Immature natural killer cell (primary cell): ENCODE data around the gene SUV39H1. TPM values are rescaled to one million over a fixed set of nuclear protein-coding genes. Genes with fewer than 3 reads are reported as not detected.
"Not testable (repeated sequence)": the region's sequence is repeated elsewhere in the genome, so short reads cannot be mapped to it uniquely, and the experiment has no call there.

Experiments
- DNase-seq, 3 donors: peaks; one replicate each; pipeline ENCODE4 v3.0.0; 2022; ENCODE audit warnings: mixed read lengths in 1 of 3
- H3K27ac Mint-ChIP-seq, 6 donors: one replicate each; pipeline ENCODE4 v1.8.0; 2020; ENCODE audit warnings: mixed read lengths in 6 of 6, mild to moderate bottlenecking in 5 of 6, inconsistent platforms in 4 of 6, moderate library complexity in 3 of 6
- H3K27me3 Mint-ChIP-seq, 3 donors: one replicate each; pipeline ENCODE4 v1.8.0; 2020 to 2021; ENCODE audit warnings: low read depth in 3 of 3, mild to moderate bottlenecking in 3 of 3, mixed read lengths in 3 of 3, moderate library complexity in 3 of 3, inconsistent platforms in 1 of 3
- H3K36me3 Mint-ChIP-seq, 3 donors: one replicate each; pipeline ENCODE4 v1.8.0; 2020; ENCODE audit warnings: mixed read lengths in 3 of 3, inconsistent platforms in 2 of 3, mild to moderate bottlenecking in 2 of 3
- H3K4me1 Mint-ChIP-seq, 2 donors: one replicate each; pipeline ENCODE4 v1.8.0; 2020; ENCODE audit warnings: inconsistent platforms in 2 of 2, mild to moderate bottlenecking in 2 of 2, mixed read lengths in 2 of 2, moderate library complexity in 1 of 2
- H3K4me3 Mint-ChIP-seq, 5 donors: one replicate each; pipeline ENCODE4 v1.8.0; 2020; ENCODE audit warnings: mild to moderate bottlenecking in 5 of 5, mixed read lengths in 5 of 5, inconsistent platforms in 3 of 5, moderate library complexity in 3 of 5
- H3K9me3 Mint-ChIP-seq, 6 donors: one replicate each; pipeline ENCODE4 v1.8.0; 2020; ENCODE audit warnings: mild to moderate bottlenecking in 6 of 6, mixed read lengths in 6 of 6, inconsistent platforms in 4 of 6, moderate library complexity in 3 of 6
- polyA plus RNA-seq, 3 donors: library from polyadenylated mRNA; unstranded; fragments of 300-500 nt; fragmentation: Illumina TruSeq; gene quantifications; one replicate each; pipeline ENCODE4 v1.2.3, GENCODE V29; 2021

Gene SUV39H1, protein sequence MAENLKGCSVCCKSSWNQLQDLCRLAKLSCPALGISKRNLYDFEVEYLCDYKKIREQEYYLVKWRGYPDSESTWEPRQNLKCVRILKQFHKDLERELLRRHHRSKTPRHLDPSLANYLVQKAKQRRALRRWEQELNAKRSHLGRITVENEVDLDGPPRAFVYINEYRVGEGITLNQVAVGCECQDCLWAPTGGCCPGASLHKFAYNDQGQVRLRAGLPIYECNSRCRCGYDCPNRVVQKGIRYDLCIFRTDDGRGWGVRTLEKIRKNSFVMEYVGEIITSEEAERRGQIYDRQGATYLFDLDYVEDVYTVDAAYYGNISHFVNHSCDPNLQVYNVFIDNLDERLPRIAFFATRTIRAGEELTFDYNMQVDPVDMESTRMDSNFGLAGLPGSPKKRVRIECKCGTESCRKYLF
- polyA plus RNA-seq, result 10 to 100 TPM; 13.0 to 18.5 (median 16.4) TPM

DNA sequence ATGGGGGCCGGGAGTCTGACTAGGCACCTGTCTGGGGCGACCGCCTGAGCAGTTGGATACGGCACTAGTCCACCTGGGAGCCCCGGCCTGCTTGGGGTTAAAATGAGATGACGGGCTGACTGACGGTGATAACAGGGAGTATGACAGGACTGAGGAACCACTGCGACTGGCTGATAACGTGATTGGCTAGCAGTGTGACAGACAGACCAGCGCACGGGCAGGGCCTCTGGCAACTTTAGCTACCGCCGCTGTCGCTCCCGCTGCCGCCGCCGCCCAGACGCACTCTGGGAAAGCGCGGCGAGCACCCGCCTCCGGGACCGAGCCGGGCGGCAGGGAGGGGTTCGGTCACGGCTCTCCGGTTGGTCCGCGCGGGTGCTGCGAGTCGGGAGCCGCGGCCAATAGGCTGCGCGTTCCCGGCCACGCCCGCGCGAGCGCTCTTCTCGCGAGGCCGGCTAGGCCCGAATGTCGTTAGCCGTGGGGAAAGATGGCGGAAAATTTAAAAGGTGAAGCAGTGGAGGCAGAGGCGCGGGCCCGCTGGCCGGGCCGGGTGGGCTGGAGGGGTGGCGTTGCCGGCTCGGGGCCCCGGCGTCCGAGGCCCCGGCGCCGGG lies at the start of gene SUV39H1:
SUV39H1 (plus strand) TSS at position 434 of the 608 bp plus-strand sequence; CDS start at position 485, 51 bp downstream.
- H3K4me1 Mint-ChIP-seq, result peaks cover 21 to 26% of the 10 kb centered on the region in 2 donors
- H3K27ac Mint-ChIP-seq, result peak within 1 kb of the TSS; percentile 91 to 98 (median 96)

DNA sequence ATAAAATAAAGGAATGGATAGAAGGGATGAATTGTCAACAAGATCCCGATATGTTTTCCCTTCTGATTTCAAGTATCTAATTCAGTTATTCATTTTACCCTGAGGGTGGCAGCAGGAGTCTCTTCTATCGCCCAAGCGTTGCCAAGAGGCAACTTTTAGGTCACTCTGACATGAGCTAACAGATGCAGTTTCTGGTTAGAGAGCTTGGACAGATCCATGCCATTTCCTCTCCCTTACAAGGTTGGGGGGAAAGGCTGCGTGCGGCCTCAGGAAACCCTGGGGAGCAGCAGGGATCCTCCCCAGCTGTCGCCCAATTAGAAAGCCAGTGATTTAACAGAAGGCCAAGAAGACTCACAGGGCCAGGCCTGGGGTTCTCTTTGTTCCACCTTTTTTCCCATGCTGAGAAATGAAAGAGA lies 48.2 kb upstream of the SUV39H1 start:
- H3K27ac Mint-ChIP-seq, result peak overlapping the region in 5 of 6 donors; percentile 17 to 91 (median 69)
- DNase-seq, result peak; percentile 25 to 52 (median 51)

More for the DNA sequence above, at the start of gene SUV39H1:
- peaks cover 0 to 1% (median under 1%) of the 10 kb centered on the region in 3 donors for H3K36me3 Mint-ChIP-seq
- no peaks in the 10 kb centered on the region for H3K9me3 Mint-ChIP-seq
- DNase-seq, result peak; percentile 84 to 89 (median 88)
- H3K4me3 Mint-ChIP-seq, result peak within 1 kb of the TSS; percentile 87 to 96 (median 90)
- H3K27me3 Mint-ChIP-seq, result peaks cover 3 to 7% (median 6%) of the 10 kb centered on the region in 3 donors

DNA sequence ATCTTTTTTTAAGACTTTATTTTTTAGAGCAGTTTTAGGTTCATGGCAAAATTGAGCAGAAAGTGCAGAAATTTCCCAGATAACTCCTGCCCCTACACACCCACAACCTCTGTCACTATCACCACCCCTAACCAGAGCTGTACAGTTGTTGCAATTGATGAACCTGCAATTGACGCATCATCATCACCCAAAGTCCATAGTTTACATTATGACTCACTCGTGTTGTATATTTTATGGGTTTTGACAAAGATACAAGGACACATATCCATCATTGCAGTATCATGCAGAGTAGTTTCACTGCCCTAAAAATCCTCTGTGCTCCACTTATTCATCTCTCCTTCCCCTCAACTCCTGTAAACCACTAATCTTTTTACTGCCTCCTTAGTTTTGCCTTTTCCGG lies 47.4 kb upstream of the SUV39H1 start:
- no peaks in the 10 kb centered on the region for H3K36me3 Mint-ChIP-seq
- no peak for DNase-seq
- H3K27me3 Mint-ChIP-seq, result peaks cover 0 to 5% (median 1%) of the 10 kb centered on the region in 3 donors
- no peak overlapping the region for H3K4me3 Mint-ChIP-seq
- H3K4me1 Mint-ChIP-seq, result no peaks in the 10 kb centered on the region
- no peak overlapping the region for H3K27ac Mint-ChIP-seq
- no peaks in the 10 kb centered on the region for H3K9me3 Mint-ChIP-seq

More for the DNA sequence above, 48.2 kb upstream of the SUV39H1 start:
- Mint-ChIP-seq H3K9me3 (no peaks in the 10 kb centered on the region), H3K4me3 (no peak overlapping the region), H3K4me1 (no peaks in the 10 kb centered on the region), H3K36me3 (no peaks in the 10 kb centered on the region), H3K27me3 (peaks cover 0 to 5% (median 1%) of the 10 kb centered on the region in 3 donors)

DNA sequence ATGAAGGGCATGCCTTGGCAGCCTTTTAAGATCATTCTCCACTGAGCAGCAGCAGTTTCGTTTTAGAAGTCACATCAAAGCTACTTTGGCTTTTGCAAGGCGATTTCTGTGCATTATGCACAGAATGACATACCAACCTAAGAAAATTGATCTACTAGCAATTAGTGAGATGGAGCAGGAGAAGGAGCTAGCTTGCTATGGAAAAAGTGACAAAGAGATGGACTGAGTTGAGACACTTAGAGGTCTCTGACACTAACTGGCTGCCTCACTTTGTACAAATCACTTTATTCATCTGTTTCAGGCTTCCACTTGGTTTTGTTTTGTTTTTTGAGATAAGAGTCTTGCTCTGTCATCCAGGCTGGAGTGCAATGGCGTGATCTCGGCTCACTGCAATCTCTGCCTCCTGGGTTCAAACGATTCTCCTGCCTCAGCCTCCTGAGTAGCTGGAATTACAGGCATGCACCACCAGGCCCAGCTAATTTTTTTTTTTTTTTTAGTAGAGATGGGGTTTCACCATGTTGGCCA lies 44.4 kb upstream of the SUV39H1 start:
- H3K27ac Mint-ChIP-seq, H3K9me3 Mint-ChIP-seq, H3K27me3 Mint-ChIP-seq, H3K4me1 Mint-ChIP-seq, H3K4me3 Mint-ChIP-seq, H3K36me3 Mint-ChIP-seq, DNase-seq: not testable (repeated sequence)

DNA sequence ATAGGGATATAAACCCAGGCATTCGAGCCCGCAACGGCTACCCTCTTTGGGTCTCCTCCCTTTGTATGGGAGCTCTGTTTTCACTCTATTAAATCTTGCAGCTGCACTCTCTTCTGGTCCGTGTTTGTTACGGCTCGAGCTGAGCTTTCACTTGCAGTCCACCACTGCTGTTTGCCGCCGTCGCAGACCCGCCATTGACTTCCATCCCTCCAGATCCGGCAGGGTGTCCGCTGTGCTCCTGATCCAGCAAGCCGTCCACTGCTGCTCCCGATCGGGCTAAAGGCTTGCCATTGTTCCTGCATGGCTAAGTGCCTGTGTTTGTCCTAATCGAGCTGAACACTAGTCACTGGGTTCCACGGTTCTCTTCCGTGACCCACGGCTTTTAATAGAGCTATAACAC lies 41.8 kb upstream of the SUV39H1 start:
- not testable (repeated sequence) for H3K4me1 Mint-ChIP-seq, H3K27ac Mint-ChIP-seq, DNase-seq, H3K36me3 Mint-ChIP-seq, H3K4me3 Mint-ChIP-seq, H3K27me3 Mint-ChIP-seq, H3K9me3 Mint-ChIP-seq

DNA sequence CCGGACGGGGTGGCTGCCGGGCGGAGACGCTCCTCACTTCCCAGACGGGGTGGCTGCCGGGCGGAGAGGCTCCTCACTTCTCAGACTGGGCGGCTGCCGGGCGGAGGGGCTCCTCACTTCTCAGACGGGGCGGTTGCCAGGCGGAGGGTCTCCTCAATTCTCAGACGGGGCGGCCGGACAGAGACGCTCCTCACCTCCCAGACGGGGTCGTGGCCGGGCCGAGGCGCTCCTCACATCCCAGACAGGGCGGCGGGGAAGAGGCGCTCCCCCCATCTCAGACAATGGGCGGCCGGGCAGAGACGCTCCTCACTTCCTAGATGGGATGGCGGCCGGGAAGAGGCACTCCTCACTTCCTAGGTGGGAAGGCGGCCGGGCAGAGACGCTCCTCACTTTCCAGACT lies 36.8 kb upstream of the SUV39H1 start:
- not testable (repeated sequence) for H3K36me3 Mint-ChIP-seq, H3K4me1 Mint-ChIP-seq, H3K4me3 Mint-ChIP-seq, H3K27ac Mint-ChIP-seq, H3K27me3 Mint-ChIP-seq, DNase-seq, H3K9me3 Mint-ChIP-seq

DNA sequence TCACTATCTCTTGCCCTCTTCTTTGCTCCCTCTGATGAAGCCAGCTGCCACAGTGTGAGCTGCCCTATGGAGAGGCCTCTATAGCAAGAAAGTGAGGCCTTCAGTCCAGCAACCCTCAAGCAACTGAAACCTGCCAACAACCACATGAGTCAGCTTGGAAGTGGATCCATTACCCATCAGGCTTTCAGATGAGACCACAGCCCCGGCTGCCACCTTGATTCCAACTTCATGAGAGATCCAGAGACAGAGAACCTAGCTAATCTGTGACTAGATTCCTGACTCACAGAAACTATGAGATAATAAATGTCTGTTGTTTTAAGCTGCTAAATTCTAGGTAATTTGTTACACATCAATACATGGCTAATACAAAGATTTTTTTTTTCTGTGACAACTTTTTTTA lies 33.3 kb upstream of the SUV39H1 start:
- no peak overlapping the region for H3K27ac Mint-ChIP-seq
- H3K36me3 Mint-ChIP-seq, result no peaks in the 10 kb centered on the region
- no peak overlapping the region for H3K4me3 Mint-ChIP-seq
- no peaks in the 10 kb centered on the region for H3K4me1 Mint-ChIP-seq
- H3K9me3 Mint-ChIP-seq, result no peaks in the 10 kb centered on the region
- DNase-seq, result no peak
- H3K27me3 Mint-ChIP-seq, result peaks cover 0 to 3% (median 0%) of the 10 kb centered on the region in 3 donors

DNA sequence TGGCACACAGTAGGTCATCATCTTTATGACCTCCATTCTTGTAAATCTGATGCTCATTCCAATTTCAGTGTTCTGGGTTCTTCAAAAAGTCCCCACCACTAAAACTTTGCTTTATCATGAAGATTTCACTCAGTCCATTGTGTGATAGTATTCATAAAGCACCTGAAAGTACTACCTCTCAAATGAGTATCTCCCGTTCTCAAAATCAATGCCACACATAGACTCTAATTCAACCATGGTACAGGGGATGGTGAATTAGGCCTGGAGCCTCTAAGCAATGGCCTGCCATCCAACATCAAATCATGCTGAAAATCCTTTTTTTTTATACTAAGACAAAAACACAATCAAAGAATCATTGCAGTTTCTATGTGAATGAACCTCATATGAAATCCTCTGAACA lies 32.4 kb upstream of the SUV39H1 start:
- Mint-ChIP-seq H3K27me3 (peaks cover 0 to 3% (median 0%) of the 10 kb centered on the region in 3 donors), H3K4me3 (no peak overlapping the region), H3K4me1 (no peaks in the 10 kb centered on the region), H3K27ac (peak overlapping the region in 1 of 6 donors; percentile 35), H3K36me3 (no peaks in the 10 kb centered on the region), H3K9me3 (no peaks in the 10 kb centered on the region)
- DNase-seq, result no peak

DNA sequence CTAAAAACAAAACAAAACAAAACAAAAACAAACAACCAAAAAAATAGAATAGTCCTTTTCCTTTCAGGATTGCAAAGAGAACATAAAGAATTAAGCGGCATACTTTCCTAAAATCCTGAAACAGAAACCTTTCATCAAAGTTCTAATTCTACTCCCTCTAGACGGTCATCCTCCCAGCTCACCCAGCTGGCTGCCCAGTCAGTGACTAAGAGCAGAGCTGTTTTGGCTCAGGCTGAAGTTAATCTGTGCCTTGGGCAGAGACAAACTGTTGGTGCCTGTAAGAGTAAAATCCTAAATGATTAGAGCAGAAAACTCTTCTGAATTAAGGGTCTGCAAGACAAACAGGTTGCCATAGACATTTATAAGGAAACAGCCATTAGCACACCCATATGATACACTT lies 30.5 kb upstream of the SUV39H1 start:
- no peak overlapping the region for H3K4me3 Mint-ChIP-seq

DNA sequence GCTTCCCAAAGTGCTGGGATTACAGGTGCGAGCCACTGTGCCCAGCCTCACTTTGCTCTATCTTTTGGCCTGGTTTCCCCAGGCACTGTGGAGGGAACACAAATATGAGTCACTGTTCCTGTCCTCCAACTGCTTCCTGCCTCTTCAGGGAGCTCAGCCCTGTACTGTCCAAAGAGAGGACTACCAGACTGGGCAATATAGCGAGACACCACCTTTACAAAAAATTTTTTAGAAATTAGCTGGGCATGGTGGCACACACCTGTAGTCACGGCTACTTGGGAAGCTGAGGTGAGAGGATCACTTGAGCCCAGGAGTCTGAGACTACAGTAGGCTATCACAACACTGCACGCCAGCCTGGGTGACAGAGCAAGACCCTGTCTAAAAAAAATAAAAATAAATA lies 29.9 kb upstream of the SUV39H1 start:
- H3K27ac Mint-ChIP-seq, result no peak overlapping the region
- peaks cover 0 to 3% (median 0%) of the 10 kb centered on the region in 3 donors for H3K27me3 Mint-ChIP-seq
- no peaks in the 10 kb centered on the region for H3K9me3 Mint-ChIP-seq
- H3K4me1 Mint-ChIP-seq, result no peaks in the 10 kb centered on the region
- H3K4me3 Mint-ChIP-seq, result no peak overlapping the region
- no peaks in the 10 kb centered on the region for H3K36me3 Mint-ChIP-seq
- DNase-seq, result no peak

More for the DNA sequence above, 30.5 kb upstream of the SUV39H1 start:
- H3K36me3 Mint-ChIP-seq, result no peaks in the 10 kb centered on the region
- H3K4me1 Mint-ChIP-seq, result no peaks in the 10 kb centered on the region
- DNase-seq, result no peak
- no peaks in the 10 kb centered on the region for H3K9me3 Mint-ChIP-seq
- peaks cover 0 to 3% (median 0%) of the 10 kb centered on the region in 3 donors for H3K27me3 Mint-ChIP-seq
- H3K27ac Mint-ChIP-seq, result no peak overlapping the region

DNA sequence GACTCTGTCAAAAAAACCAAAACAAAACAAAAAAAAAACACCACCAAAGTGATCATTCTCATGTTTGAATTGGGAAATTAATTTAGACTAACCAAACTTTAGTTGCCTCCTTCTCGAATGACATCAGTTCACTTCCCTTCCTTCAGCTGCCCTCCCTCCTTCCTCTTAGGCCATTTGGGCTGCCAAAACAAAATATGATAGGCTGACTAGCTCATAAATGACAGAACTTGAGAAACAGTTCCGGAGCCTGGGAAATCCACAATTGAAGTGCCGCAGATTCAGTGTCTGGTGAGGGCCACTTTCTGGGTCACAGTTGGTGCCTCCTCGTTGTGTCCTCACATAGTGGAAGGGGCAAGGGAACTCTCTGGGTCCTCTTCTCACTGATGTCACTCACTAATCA lies 29.0 kb upstream of the SUV39H1 start:
- Mint-ChIP-seq H3K27ac (no peak overlapping the region), H3K36me3 (no peaks in the 10 kb centered on the region), H3K9me3 (no peaks in the 10 kb centered on the region), H3K4me3 (no peak overlapping the region), H3K4me1 (no peaks in the 10 kb centered on the region), H3K27me3 (peaks cover 0 to 3% (median 0%) of the 10 kb centered on the region in 3 donors)
- DNase-seq, result no peak

DNA sequence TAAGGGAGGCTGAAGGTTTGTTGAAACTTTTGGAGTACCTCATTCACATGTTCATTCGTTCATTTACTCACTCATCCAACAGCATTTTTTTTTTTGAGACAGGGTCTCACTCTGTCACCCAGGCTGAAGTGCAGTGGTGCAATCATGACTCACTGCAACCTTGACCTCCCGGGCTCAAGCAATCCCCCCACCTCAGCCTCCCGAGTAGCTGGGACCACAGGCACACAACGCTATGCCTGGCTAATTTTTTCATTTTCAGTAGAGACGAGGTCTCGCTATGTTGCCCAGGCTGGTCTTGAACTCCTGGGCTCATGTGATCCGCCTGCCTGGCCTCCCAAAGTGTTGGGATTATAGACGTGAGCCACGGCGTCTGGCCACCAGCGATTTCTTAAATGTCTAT lies 28.3 kb upstream of the SUV39H1 start:
- H3K9me3 Mint-ChIP-seq, H3K27me3 Mint-ChIP-seq, H3K27ac Mint-ChIP-seq, H3K4me1 Mint-ChIP-seq, H3K4me3 Mint-ChIP-seq, DNase-seq, H3K36me3 Mint-ChIP-seq: not testable (repeated sequence)

DNA sequence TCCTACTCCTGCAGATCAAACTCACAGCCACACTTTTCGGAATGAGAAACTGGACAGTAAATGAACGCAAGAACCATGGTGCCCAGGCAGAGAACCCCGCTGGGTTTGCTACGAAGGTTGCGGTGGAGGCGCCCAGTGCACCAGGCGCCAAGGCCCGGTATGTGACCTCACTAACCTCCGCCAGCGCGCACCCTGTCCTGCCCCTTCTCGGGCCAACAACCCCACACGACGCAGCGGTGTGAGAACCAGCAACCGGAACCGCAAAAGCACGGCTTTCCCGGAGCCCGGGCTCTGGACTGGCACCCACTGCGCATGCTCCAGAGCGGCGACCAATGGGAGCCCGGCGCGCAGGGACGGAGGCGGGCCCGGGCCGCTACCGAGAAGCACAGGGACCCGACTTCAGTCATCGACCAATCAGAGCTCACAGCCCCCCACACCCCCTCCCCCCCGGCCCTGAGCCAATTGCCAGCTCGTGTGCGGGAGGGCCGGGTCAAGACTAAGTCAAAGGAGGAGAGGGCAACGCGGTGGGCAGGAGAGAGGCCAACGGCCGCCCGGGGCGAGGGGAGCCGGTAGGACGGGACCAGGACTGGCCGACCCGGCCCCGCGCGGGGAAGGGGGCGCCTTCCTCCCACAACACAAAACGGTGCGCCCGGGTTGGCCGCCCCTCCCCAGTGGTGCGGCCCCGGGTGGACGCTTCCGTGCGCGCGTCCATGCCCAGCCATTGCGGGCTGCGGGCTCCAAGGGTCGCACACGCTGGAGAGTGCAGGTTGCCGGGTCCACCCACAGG lies 20.2 kb upstream of the SUV39H1 start:
- Mint-ChIP-seq H3K4me3 (peak overlapping the region; percentile 89 to 93 (median 92)), H3K9me3 (no peaks in the 10 kb centered on the region), H3K27me3 (peaks cover 5 to 9% (median 8%) of the 10 kb centered on the region in 3 donors), H3K27ac (peak overlapping the region; percentile 90 to 98 (median 96)), H3K36me3 (no peaks in the 10 kb centered on the region), H3K4me1 (peaks cover 16% of the 10 kb centered on the region in 2 donors)
- peak; percentile 90 to 94 (median 92) for DNase-seq
